NCI-H2081 (cell line): Measurements from ENCODE around the gene LRBA.
"Not testable (repeated sequence)": the region's sequence is repeated elsewhere in the genome, so short reads cannot be mapped to it uniquely, and the experiment has no call there.

Source experiments
- DNase-seq, 2 experiments: peaks; one replicate each; lab custom pipeline; 2025; lab: John Stamatoyannopoulos, UW

LRBA gene

GRCh38 chr4:150743564-150744342 lies 271.3 kb downstream of the LRBA start:
- DNase-seq = no peak

GRCh38 chr4:150742930-150743329 lies 272.2 kb downstream of the LRBA start:
- DNase-seq = not testable (repeated sequence)

- DNase-seq = no peak
These were observed 275.5 kb downstream of the LRBA start for GRCh38 chr4:150739591-150739990.

- no peak for DNase-seq
These were observed 289.0 kb downstream of the LRBA start for GRCh38 chr4:150725957-150726523.

GRCh38 chr4:150723727-150724411 lies 291.2 kb downstream of the LRBA start:
- no peak for DNase-seq

- no peak for DNase-seq
These were observed 292.1 kb downstream of the LRBA start for GRCh38 chr4:150722908-150723362.

- DNase-seq = no peak
These were observed 294.0 kb downstream of the LRBA start for GRCh38 chr4:150720973-150721518.

- DNase-seq = no peak
These were observed 297.1 kb downstream of the LRBA start for GRCh38 chr4:150717952-150718351.

- DNase-seq = peak in 1 of 2 experiments; percentile 9
These were observed 300.3 kb downstream of the LRBA start for GRCh38 chr4:150714462-150715438.

- no peak for DNase-seq
These were observed 301.8 kb downstream of the LRBA start for GRCh38 chr4:150713251-150713650.

- no peak for DNase-seq
These were observed 304.2 kb downstream of the LRBA start for GRCh38 chr4:150710770-150711375.

GRCh38 chr4:150708004-150708403 lies 307.1 kb downstream of the LRBA start:
- no peak for DNase-seq

GRCh38 chr4:150699599-150699998 lies 315.5 kb downstream of the LRBA start:
- DNase-seq = no peak

- DNase-seq = no peak
These were observed 319.9 kb downstream of the LRBA start for GRCh38 chr4:150695162-150695561.

- no peak for DNase-seq
These were observed 320.6 kb downstream of the LRBA start for GRCh38 chr4:150694438-150694837.

- no peak for DNase-seq
These were observed 331.2 kb downstream of the LRBA start for GRCh38 chr4:150683775-150684350.

- DNase-seq = no peak
These were observed 333.0 kb downstream of the LRBA start for GRCh38 chr4:150682126-150682525.

- no peak for DNase-seq
These were observed 334.0 kb downstream of the LRBA start for GRCh38 chr4:150681063-150681462.

GRCh38 chr4:150680651-150681050 lies 334.4 kb downstream of the LRBA start:
- DNase-seq = peak in 1 of 2 experiments; percentile 2

- DNase-seq = no peak
These were observed 335.2 kb downstream of the LRBA start for GRCh38 chr4:150679765-150680343.
